ENCODE results near the gene MBLAC1. TPM values are rescaled to one million over a fixed set of nuclear protein-coding genes. Genes with fewer than 3 reads are reported as not detected.

Gene MBLAC1
- total and polyA plus RNA-seq, 10 of the 15 experiments (the other 5 are each of a cell fraction or from before 2014, with no cell fraction given): 0.24 to 3.2 (median 1.8) TPM; not detected in 1

- TF ChIP-seq, protein P1, sequence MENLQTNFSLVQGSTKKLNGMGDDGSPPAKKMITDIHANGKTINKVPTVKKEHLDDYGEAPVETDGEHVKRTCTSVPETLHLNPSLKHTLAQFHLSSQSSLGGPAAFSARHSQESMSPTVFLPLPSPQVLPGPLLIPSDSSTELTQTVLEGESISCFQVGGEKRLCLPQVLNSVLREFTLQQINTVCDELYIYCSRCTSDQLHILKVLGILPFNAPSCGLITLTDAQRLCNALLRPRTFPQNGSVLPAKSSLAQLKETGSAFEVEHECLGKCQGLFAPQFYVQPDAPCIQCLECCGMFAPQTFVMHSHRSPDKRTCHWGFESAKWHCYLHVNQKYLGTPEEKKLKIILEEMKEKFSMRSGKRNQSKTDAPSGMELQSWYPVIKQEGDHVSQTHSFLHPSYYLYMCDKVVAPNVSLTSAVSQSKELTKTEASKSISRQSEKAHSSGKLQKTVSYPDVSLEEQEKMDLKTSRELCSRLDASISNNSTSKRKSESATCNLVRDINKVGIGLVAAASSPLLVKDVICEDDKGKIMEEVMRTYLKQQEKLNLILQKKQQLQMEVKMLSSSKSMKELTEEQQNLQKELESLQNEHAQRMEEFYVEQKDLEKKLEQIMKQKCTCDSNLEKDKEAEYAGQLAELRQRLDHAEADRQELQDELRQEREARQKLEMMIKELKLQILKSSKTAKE (IDR thresholded peaks at IDR 0.05; ENCODE audit: low read depth, poor library complexity, severe bottlenecking): no peak
- no peak for TF ChIP-seq BMI1 (IDR thresholded peaks at IDR 0.05; ENCODE audit: borderline replicate concordance)
- no peak for TF ChIP-seq E2F8 (IDR thresholded peaks at IDR 0.05; ENCODE audit: low read depth, partially characterized antibody)
- TF ChIP-seq BCLAF1 (IDR thresholded peaks at IDR 0.05): no peak
- TF ChIP-seq SIX5 (IDR thresholded peaks at IDR 0.05; ENCODE audit: low read depth, low read length, severe bottlenecking): no peak
- no peak for TF ChIP-seq FOXM1 (IDR thresholded peaks at IDR 0.05; ENCODE audit: low read depth, low read length)
- TF ChIP-seq, protein P2, sequence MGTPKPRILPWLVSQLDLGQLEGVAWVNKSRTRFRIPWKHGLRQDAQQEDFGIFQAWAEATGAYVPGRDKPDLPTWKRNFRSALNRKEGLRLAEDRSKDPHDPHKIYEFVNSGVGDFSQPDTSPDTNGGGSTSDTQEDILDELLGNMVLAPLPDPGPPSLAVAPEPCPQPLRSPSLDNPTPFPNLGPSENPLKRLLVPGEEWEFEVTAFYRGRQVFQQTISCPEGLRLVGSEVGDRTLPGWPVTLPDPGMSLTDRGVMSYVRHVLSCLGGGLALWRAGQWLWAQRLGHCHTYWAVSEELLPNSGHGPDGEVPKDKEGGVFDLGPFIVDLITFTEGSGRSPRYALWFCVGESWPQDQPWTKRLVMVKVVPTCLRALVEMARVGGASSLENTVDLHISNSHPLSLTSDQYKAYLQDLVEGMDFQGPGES (IDR thresholded peaks at IDR 0.05): no peak
- no peak for TF ChIP-seq TARDBP (IDR thresholded peaks at IDR 0.05; ENCODE audit: borderline replicate concordance)
- no peak for TF ChIP-seq RBBP5 (conservative IDR thresholded peaks at IDR 0.05)
- TF ChIP-seq SP1 (IDR thresholded peaks at IDR 0.05; ENCODE audit: low read depth, low read length): no peak
Measured at GRCh38 chr7:100166317-100166940, 39.7 kb downstream of the MBLAC1 start (continued).

Measured in GM12878 (cell line).